WTC11 (cell line): Measurements from ENCODE around the gene CDCA4. TPM values are rescaled to one million over a fixed set of nuclear protein-coding genes. Genes with fewer than 3 reads are reported as not detected.

ENCODE experiments used
- ATAC-seq: fragments of 200-7000 bp; cut with Tn5 transposase; 2 replicates; pipeline ENCODE4 v1.10.0; 2021; ENCODE audit warnings: mild to moderate bottlenecking, moderate library complexity
- CTCF ChIA-PET: fragments of 300-600 bp; sonication (Branson Sonifier 250); formaldehyde crosslinking; loops from one replicate; lab custom pipeline; 2021; ENCODE audit warnings: antibody characterized with exemption; lab: Charles Lee
- POLR2A ChIA-PET: fragments of 350-600 bp; sonication (Branson Sonifier 250); formaldehyde crosslinking; loops from one replicate; lab custom pipeline; 2021; ENCODE audit warnings: antibody characterized with exemption; lab: Charles Lee
- DNase-seq: peaks from one replicate; pipeline ENCODE4 v3.0.0; 2021; ENCODE audit warnings: low spot score
- H3K27ac Mint-ChIP-seq: 2 replicates; pipeline ENCODE4 v1.8.0; 2021; ENCODE audit warnings: mixed read lengths
- H3K27me3 Mint-ChIP-seq: 2 replicates; pipeline ENCODE4 v1.8.0; 2021; ENCODE audit warnings: low read depth, mild to moderate bottlenecking, moderate library complexity, mixed read lengths
- H3K36me3 Mint-ChIP-seq: 2 replicates; pipeline ENCODE4 v1.8.0; 2021; ENCODE audit warnings: mixed read lengths
- H3K4me1 Mint-ChIP-seq: 2 replicates; pipeline ENCODE4 v1.8.0; 2022; ENCODE audit warnings: mixed read lengths
- H3K4me3 Mint-ChIP-seq: 2 replicates; pipeline ENCODE4 v1.8.0; 2021; ENCODE audit warnings: mild to moderate bottlenecking, moderate library complexity, mixed read lengths
- H3K9me3 Mint-ChIP-seq: 2 replicates; pipeline ENCODE4 v1.8.0; 2021; ENCODE audit warnings: mixed read lengths
- ARID4B ChIP-seq: sonication (generic); formaldehyde crosslinking; IDR thresholded peaks from 2 replicates; pipeline ENCODE4 v1.8.0; 2023; ENCODE audit warnings: missing genetic modification reagents, mild to moderate bottlenecking, borderline replicate concordance
- CREB1 ChIP-seq: sonication (generic); formaldehyde crosslinking; IDR thresholded peaks from 2 replicates; pipeline ENCODE4 v1.8.0; 2023; ENCODE audit warnings: mild to moderate bottlenecking, missing genetic modification reagents
- ESRRA ChIP-seq: sonication (generic); formaldehyde crosslinking; IDR thresholded peaks from 2 replicates; pipeline ENCODE4 v1.8.1; 2022; ENCODE audit warnings: mild to moderate bottlenecking, missing genetic modification reagents, borderline replicate concordance
- ETV6 ChIP-seq: sonication (generic); formaldehyde crosslinking; IDR thresholded peaks from 2 replicates; pipeline ENCODE4 v1.8.1; 2022; ENCODE audit warnings: mild to moderate bottlenecking, missing genetic modification reagents
- FOXK1 ChIP-seq: sonication (generic); formaldehyde crosslinking; IDR thresholded peaks from 2 replicates; pipeline ENCODE4 v1.8.0; 2022; ENCODE audit warnings: mild to moderate bottlenecking, moderate library complexity, missing genetic modification reagents
- HMGA2 ChIP-seq: fragments of 250-450 bp; sonication (Bioruptor Pico); IDR thresholded peaks from 2 replicates; pipeline ENCODE4 v1.4.0; 2021; ENCODE audit warnings: mild to moderate bottlenecking, moderate library complexity
- IRF1 ChIP-seq: sonication (generic); formaldehyde crosslinking; IDR thresholded peaks from 2 replicates; pipeline ENCODE4 v1.8.0; 2023; ENCODE audit warnings: missing genetic modification reagents
- NFATC4 ChIP-seq: fragments of 250-450 bp; sonication (Bioruptor Pico); IDR thresholded peaks from 2 replicates; pipeline ENCODE4 v1.9.0; 2021; ENCODE audit warnings: mild to moderate bottlenecking
- NFE2L1 ChIP-seq: sonication (generic); formaldehyde crosslinking; IDR thresholded peaks from 2 replicates; pipeline ENCODE4 v1.8.1; 2023; ENCODE audit warnings: missing genetic modification reagents
- NR3C1 ChIP-seq: sonication (generic); formaldehyde crosslinking; conservative IDR thresholded peaks from 2 replicates; pipeline ENCODE4 v1.8.1; 2023; ENCODE audit warnings: low read depth, mild to moderate bottlenecking, missing genetic modification reagents
- PRRX2 ChIP-seq: fragments of 250-450 bp; sonication (Bioruptor Pico); IDR thresholded peaks from 2 replicates; pipeline ENCODE4 v1.8.0; 2021; ENCODE audit warnings: mild to moderate bottlenecking
- TCF7 ChIP-seq: sonication (generic); formaldehyde crosslinking; IDR thresholded peaks from 2 replicates; pipeline ENCODE4 v1.8.0; 2022; ENCODE audit warnings: mild to moderate bottlenecking, low read depth, missing genetic modification reagents, moderate library complexity
- TEAD1 ChIP-seq: sonication (generic); formaldehyde crosslinking; IDR thresholded peaks from 2 replicates; pipeline ENCODE4 v1.8.0; 2022; ENCODE audit warnings: mild to moderate bottlenecking, missing genetic modification reagents
- ZNF232 ChIP-seq: sonication (generic); formaldehyde crosslinking; IDR thresholded peaks from 2 replicates; pipeline ENCODE4 v1.8.0; 2022; ENCODE audit warnings: mild to moderate bottlenecking, missing genetic modification reagents
- ZNF317 ChIP-seq: sonication (generic); formaldehyde crosslinking; IDR thresholded peaks from 2 replicates; pipeline ENCODE4 v1.8.1; 2023; ENCODE audit warnings: low read depth, mild to moderate bottlenecking, moderate library complexity, missing genetic modification reagents, borderline replicate concordance
- ZNF416 ChIP-seq: fragments of 250-450 bp; sonication (Bioruptor Pico); IDR thresholded peaks from 2 replicates; pipeline ENCODE4 v1.9.0; 2021; ENCODE audit warnings: mild to moderate bottlenecking, inconsistent platforms
- ZNF423 ChIP-seq: fragments of 250-450 bp; sonication (Bioruptor Pico); IDR thresholded peaks from 2 replicates; pipeline ENCODE4 v2.1.2; 2022; ENCODE audit warnings: mild to moderate bottlenecking, moderate library complexity
- ZNF532 ChIP-seq: fragments of 250-450 bp; sonication (Bioruptor Pico); IDR thresholded peaks from 2 replicates; pipeline ENCODE4 v1.9.0; 2021; ENCODE audit warnings: mild to moderate bottlenecking, borderline replicate concordance
- total RNA-seq: library from RNA; stranded (reverse); gene quantifications from 3 replicates; pipeline ENCODE4 v1.2.3, GENCODE V29; 2021
- TF ChIP-seq, protein P1 (sequence below): sonication (generic); formaldehyde crosslinking; IDR thresholded peaks from 2 replicates; pipeline ENCODE4 v1.8.1; 2023; ENCODE audit warnings: mild to moderate bottlenecking, missing genetic modification reagents, borderline replicate concordance

CDCA4 gene
- total RNA-seq, 1 experiment from 2014 or later, result 63.3 TPM

DNA sequence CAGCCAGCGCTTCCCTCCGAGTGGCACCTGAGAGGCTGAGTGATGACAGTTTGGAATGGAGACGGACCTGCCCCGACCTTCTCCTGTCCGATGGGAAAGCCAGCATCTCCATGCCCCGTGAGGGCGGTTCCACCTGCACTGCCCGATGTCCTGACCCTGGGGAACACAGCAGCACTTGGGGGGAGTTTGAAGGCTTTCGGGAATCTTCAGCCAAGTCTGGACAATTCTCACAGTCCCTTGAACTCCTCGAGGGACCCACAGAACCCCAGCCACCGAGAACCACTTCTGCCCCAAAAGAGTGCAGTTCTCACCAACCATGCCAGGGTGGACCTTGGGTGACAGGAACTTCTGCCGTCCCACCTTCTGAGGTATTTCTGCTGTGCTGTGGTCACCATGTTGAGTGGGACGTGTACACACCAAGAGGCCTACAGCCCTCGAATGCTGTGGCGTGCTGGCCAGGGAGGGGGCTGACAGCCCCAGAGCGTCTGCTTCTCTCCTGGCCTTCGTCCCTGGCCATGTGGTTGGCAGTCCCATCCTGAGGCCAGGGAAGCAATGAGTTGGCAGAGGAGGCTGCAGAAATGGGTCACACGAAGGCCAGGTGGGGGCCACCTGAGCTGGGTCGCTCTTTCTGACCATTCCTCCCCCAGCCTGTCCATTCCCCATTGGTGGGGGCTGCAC lies 34.3 kb downstream of the CDCA4 start:
- Mint-ChIP-seq H3K4me1 (0 out of 2 replicates have a peak, but pooled peaks cover 4% of the 10 kb centered on the region), H3K36me3 (no peaks in the 10 kb centered on the region), H3K27ac (no peak overlapping the region), H3K27me3 (peaks cover 4% of the 10 kb centered on the region), H3K4me3 (peak overlapping the region; percentile 62), H3K9me3 (no peaks in the 10 kb centered on the region)
- ATAC-seq, result no peak
- TF ChIP-seq ZNF423 (CRISPR knock-in tag), result no peak
- TF ChIP-seq PRRX2 (CRISPR knock-in tag), result no peak
- TF ChIP-seq, protein P1, sequence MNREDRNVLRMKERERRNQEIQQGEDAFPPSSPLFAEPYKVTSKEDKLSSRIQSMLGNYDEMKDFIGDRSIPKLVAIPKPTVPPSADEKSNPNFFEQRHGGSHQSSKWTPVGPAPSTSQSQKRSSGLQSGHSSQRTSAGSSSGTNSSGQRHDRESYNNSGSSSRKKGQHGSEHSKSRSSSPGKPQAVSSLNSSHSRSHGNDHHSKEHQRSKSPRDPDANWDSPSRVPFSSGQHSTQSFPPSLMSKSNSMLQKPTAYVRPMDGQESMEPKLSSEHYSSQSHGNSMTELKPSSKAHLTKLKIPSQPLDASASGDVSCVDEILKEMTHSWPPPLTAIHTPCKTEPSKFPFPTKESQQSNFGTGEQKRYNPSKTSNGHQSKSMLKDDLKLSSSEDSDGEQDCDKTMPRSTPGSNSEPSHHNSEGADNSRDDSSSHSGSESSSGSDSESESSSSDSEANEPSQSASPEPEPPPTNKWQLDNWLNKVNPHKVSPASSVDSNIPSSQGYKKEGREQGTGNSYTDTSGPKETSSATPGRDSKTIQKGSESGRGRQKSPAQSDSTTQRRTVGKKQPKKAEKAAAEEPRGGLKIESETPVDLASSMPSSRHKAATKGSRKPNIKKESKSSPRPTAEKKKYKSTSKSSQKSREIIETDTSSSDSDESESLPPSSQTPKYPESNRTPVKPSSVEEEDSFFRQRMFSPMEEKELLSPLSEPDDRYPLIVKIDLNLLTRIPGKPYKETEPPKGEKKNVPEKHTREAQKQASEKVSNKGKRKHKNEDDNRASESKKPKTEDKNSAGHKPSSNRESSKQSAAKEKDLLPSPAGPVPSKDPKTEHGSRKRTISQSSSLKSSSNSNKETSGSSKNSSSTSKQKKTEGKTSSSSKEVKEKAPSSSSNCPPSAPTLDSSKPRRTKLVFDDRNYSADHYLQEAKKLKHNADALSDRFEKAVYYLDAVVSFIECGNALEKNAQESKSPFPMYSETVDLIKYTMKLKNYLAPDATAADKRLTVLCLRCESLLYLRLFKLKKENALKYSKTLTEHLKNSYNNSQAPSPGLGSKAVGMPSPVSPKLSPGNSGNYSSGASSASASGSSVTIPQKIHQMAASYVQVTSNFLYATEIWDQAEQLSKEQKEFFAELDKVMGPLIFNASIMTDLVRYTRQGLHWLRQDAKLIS, result no peak
- TF ChIP-seq ETV6, result no peak
- TF ChIP-seq ZNF532 (CRISPR knock-in tag), result no peak
- TF ChIP-seq NR3C1 (CRISPR knock-in tag), result no peak
- TF ChIP-seq IRF1 (CRISPR knock-in tag), result no peak
- no peak for TF ChIP-seq ZNF317 (CRISPR knock-in tag)
- no peak for TF ChIP-seq NFATC4 (CRISPR knock-in tag)
- no peak for DNase-seq
- ChIA-PET CTCF (interaction anchor here (0.7 to 1.1 kb wide), 2 partner anchors 53 to 59 kb away, joined by 3 to 4 read pairs; no protein-coding TSS in a partner anchor), POLR2A (no interaction called here)

- peak; percentile 81 for DNase-seq
- no peak within 1 kb of the TSS for H3K27ac Mint-ChIP-seq
- ChIA-PET POLR2A (interaction anchor here (1.0 kb wide), 1 partner anchor 33 kb away, joined by 7 read pairs; no protein-coding TSS in a partner anchor), CTCF (interaction anchor here (0.7 to 2.7 kb wide), 8 partner anchors 8 to 104 kb away, joined by 3 to 24 read pairs (median 4); no protein-coding TSS in a partner anchor)
- no peaks in the 10 kb centered on the region for H3K9me3 Mint-ChIP-seq
- 0 out of 2 replicates have a peak, but pooled peaks cover 4% of the 10 kb centered on the region for H3K4me1 Mint-ChIP-seq
- peak within 1 kb of the TSS; percentile 62 for H3K4me3 Mint-ChIP-seq
- no peaks in the 10 kb centered on the region for H3K36me3 Mint-ChIP-seq
- H3K27me3 Mint-ChIP-seq, result peaks cover 4% of the 10 kb centered on the region
- ATAC-seq, result peak; percentile 85
- TF ChIP-seq FOXK1 (CRISPR knock-in tag) (0 out of 2 replicates have a peak, but pooled peaks have one; percentile 33), NFE2L1 (CRISPR knock-in tag) (0 out of 2 replicates have a peak, but pooled peaks have one; percentile 18), TEAD1 (CRISPR knock-in tag) (no peak), ESRRA (CRISPR knock-in tag) (no peak), TCF7 (no peak), CREB1 (CRISPR knock-in tag) (no peak), ZNF416 (CRISPR knock-in tag) (no peak), HMGA2 (no peak), ARID4B (CRISPR knock-in tag) (peak; percentile 29; the same call in 1 of the 2 replicates), ZNF232 (CRISPR knock-in tag) (no peak)
Measured at GRCh38 chr14:104985675-104986486, 35.0 kb downstream of the CDCA4 start, which contains the start of gene CLBA1. Gene CLBA1 (plus strand): TSS chr14:104985788. CDS start chr14:104986432, 644 bp downstream.
